GM18508 (cell line): ENCODE data around the gene DPH3.

Source experiments
- ATAC-seq: cut with Tn5 transposase; IDR thresholded peaks from one replicate; pipeline ENCODE4 v1.9.1; 2021; ENCODE audit warnings: moderate number of reproducible peaks; ENCODE audit not compliant: insufficient read depth, unreplicated experiment

The DPH3 gene

DNA sequence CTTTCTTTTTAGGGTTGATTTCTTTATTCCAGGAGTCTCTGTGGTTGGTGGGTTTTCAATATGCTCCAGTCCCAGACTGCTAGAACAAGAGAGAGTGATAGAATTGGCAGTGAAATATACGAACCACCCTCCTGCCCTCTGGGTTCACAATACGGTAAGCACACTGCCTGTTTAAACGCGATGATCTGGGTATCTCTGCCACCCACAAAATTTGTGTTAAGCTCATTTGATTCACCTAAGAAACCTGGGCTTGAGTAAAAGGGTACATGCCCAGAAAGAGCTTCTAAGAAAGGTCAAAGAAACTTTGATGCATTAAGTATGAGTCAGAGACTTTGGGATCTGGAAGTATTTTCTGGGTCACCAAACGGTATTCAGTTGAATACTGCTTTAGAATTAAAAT, 30.1 kb upstream of the DPH3 start:
- ATAC-seq = no peak

DNA sequence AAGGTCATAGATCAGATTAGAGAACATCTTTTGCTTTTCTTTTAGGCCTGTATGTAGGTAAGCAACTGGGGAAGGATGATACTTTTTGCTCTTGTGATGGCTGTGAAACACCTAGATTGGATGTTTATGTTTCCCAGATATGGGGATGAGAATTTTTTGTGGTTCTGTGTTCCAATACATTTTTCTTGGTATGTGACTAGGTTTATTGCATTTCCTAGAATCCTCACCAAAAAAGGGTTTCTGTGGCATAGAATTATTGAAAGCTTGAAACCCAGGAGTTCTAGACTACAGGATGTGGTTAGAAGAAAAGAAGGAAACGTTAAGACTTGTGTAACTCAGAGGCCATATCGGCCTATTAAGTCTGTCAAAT, 26.1 kb upstream of the DPH3 start:
- ATAC-seq = no peak

DNA sequence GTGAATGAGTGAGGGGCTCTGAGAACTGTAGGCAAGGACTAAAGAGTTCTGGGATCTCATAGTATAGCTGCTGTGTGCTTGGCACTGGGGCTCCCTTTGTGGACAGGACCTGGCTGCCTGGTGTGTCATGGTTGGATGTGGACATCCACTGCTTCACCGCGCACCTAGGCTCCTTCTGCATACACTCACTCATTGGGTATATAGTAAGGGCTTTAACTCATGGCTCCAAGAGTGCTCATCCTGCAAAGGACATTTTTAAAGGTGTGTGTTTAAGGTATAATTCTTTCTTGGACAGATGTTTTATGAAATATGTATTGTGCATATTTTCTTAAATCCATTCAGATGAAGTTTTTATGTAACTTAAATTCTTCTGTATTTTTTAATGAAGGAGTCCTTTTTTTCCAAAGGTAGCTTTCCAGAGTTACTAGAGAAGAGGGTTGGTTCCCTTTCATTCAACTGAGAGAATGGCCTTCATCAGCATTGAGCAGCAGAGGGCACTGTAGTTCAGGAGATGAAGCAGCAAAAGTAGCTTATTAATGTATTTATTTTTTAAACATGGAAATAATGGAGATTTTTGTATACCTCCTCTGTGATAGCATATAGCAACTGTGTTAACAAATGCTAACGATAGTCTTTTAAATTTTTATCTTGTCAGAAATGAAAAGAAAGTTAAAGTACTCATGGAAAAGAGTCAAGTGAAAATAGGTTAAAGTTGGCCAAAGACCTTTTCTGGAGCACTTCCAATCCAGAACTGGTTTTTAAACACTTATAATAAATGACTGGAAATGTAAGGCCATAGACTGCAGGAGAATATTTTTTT, 25.5 kb upstream of the DPH3 start:
- ATAC-seq = no peak

DNA sequence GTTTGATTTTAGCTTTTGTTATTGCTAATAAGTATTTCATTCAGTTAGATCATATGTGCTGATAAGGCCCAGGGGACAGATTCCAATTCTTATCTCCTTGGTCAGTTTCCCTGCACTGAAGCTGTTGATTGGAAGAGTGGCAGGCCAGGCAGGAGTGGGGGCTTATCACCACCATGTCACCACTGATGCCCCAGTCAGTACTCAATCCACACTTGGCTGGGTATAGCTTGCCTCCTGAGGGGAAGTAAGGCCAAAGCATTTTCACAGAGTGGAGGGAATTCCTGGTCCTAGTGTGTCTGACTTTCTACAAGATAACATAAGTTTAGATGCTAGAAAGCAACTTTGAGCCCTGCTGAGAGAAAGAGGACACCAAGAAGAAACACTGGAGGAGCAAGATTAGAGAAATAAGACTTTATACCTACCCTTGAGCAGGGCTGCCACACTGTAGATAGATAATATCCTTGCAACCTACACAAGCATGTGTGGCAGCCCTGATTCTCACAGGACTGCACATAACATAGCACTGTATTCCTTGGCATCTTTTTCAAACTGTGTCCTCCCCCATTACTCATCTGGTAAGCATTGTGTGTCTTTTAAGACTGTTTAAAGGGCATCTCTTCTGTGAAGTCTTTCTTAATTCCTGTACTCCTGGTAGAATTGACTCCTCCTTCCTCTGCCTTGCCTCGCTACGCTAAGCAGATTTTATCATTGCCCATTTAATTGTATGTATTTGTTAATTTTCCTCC, 24.6 kb upstream of the DPH3 start:
- no peak for ATAC-seq

DNA sequence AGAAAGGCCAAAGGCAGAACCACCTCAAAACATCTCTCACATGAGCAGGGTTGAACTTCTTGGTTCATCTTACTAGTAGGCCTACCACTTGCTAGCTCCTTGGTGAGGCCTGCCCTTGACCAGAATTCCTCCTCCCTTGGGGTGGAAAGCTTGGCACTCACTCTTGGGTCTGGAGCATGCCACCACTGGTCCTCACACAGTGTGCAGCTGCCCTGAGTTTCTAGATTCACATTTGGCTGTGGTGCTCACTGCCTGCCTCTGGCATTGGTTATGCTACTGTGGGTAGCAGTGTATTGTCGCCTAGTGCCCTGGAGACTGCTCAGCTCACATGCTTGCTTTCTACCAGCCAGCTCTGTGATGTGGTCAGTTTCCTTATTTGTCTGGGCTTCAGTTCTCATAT, 23.9 kb upstream of the DPH3 start:
- no peak for ATAC-seq

DNA sequence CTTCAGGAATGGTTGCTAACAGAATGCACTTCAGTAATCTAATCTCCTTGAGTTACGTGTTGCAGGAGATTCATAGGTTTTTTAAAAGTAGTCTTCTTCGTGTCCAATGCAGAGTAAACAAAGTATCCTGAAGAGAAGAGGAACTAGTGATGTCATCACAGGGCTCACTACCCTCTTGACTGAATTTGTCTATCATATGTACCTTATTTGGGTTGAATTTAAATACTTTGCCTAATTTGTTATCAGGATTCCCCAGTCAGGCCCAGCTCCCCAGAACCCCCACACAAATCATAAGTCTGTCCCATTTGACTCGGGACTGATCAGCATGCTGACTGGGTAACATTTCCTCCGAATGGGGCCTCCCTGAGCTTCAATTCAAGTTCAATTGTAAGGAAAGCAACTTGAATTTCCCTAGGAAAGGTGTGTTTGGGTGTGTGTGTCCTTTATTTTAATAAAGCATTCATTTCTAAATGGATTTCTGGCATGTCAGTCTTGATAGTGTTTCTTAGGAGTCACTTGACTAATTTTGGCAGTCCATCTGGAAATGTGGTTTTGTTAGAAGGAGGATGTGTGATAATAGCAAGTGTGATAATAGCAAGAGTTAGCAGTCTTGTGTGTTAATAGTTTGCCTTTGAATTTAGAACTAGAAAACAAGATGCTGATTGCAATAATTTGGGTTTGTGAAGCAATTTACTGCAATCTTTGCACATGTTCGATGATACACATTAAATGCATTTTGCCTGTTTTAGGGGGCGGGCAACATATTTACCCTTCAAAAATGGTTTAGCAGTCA, 22.2 kb upstream of the DPH3 start:
- no peak for ATAC-seq

DNA sequence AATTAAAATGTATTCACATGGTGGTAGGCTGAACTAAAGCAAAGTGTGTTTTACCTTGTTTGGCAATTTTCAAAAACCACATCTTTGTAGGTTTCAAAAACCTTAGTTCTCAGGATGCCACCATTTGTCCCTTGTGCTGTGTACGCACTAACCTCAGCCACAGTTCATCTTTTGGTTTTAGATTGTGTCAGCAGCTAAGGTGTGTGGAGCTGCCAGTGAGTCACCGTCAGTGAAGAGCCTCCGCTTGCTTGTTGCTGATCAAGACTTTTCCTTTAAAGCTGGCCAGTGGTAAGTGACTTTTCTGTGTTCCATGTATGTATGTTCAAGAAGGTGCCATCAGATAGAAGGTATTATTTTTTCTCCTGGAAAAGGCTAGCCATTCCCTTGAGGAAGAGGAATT, 21.4 kb upstream of the DPH3 start:
- peak; percentile 57 for ATAC-seq

DNA sequence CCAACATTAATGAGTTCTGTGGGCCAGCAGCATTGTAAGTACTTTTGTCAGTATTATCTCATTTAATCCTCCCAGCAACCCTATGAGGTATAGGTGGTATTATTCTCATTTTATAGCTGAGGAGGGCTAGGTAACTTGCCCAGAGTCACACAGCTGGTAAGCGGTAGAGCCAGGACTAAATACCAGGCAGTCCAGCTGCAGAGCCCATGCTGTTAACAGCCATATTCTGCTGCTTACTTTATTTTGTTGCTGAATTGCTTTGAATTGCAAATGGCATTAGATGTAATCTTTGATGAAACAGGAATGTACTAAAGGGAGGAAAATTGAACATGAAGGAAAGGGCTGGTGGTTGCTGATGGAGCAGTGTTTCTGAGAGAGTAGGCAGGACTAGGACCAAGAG, 19.9 kb upstream of the DPH3 start:
- no peak for ATAC-seq

DNA sequence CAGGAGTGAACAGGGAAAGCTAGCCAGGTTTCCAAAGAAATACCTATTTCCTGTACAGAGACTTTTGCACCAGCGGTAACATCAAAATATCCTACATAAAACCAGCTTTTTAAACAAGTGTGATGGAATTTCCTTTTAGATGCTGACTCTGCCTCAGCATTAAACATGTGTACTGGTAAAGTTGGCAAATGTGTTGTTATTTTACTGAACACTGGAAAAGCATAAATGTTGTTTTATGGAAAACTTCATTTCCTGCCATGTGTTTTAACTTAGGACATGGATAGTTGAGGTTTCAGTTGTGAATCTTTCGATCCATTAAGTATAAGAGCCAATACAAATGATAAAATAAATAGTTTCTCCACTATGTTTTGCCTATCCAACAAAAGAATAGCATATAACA, 15.9 kb upstream of the DPH3 start:
- ATAC-seq = no peak

DNA sequence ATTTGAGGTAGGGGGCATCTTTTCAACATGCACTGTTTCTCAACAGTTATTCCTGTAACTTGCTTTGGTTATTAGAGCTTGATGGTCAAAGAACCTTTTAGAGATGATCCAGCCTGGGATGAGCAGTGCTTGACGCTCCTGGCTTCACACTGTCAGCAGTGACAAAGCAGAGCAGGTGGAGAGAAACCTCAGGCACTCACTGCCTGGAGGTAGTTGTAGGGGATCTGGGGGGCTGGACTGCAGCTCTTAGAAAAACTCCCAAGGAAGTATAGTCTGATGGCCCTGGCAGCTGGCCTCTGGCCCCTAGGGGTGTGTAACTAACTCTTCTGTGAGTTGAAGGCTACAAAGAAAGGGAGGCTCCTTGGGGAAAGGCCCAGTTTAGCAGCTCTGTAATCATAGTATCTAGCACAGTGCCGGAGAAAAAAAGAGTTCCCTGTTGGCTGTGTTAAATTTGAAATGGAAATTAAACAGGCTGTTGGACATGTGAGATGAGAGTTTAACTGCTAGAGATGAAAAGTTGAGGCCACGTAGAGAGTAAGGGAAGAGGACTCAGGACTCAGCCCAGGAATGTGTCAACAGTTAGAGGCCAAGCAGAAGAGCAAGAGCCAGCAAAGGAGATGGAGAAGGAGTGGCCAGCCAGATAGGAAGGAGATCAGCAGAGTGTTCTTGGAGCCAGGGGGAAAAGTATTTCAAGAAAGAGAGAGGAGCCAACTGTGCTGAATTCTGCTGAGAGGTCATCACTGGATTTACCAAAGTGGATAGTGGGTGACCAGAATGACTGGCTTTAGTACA, 14.5 kb upstream of the DPH3 start:
- ATAC-seq = no peak

DNA sequence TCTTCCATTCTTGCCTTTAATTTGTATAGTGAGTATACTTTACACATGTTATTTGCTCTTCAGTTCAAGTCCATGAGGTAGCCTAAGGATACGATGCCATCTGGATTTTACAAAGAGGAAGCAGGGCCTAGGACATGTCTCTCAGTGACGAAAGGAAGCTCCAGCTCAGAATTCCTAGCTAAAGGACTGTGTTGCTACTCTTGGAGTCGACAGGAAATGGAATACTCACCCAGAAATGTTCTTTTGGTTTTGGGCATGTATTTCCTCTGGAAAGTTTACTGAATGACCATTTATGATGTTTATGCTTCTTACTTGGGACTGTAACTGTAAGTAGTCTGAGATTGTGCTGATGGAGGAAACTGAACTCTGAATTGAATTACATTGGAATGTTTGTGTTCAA, 12.7 kb upstream of the DPH3 start:
- ATAC-seq = no peak

DNA sequence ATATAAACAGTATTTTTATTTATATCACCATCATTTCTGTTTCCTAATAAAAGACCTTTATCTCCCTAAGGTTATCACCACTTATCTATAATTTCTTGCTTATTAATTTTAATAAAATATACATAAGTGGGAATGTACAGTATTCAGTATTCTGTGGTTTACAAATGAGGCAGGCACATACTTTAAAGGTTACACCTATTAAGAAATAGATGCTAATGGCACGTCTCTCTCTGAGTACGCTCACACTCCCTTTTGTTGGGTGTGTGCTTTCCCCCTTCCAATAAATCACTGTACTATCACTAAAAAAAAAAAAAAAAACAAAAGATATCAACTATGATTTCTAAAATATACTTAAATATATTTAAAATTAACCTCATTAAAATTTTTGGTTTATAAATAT, 9.1 kb upstream of the DPH3 start:
- ATAC-seq = no peak

DNA sequence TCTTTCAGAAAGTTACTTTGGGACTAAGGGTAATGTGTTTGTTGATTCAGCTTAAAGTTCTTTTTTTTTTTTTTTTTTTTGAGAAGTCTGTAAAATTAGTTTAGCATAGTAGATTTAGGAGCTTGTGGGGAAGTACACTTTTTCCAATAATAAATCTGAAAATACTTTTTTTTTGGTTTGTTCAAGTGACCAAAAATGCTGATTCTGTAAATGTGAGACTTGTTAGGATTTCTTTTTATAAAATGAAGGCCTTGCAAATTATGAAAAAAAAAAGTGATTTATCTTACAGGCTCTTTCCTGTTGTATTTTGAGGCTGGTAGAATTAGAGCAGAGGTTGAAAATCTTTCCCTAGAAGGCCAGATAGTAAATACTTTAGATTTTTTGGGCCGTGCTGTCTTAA, 7.8 kb upstream of the DPH3 start:
- ATAC-seq = no peak

DNA sequence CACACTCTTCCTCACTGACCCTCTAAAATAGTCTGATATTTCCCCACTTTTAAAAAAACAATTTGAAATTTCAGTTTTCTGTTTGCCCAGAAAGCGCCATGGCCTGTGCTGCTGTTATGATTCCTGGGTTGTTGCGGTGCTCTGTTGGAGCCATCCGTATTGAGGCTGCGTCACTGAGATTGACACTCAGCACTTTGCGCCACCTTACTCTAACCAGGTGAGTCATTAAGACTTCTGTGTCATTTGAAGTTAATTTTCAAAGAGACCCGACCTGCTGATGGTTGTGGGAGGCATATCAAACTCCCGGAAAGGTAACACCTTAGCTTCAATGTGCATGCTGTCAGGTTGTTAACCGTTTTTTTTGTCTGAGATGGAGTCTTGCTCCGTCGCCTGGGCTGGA, 6.1 kb upstream of the DPH3 start:
- no peak for ATAC-seq

DNA sequence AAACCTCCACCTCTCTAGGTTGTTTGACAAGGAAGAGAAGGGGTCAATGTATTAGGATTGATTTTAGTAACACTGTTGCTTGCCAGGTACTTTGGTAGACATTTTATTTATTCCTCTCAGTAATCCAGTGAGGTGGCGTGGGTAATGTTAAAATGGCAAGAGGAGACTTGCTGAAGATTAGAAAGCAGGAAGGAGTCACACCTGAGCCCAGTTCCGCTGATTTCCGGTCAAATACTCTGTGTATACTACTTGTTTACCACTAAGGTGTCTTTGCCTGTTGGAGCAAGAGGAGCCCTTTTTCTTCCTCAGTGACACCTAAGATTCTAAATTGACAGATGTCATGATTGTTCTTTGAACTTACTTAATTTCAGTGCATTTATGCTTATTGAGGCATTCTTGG, 2.0 kb upstream of the DPH3 start:
- no peak for ATAC-seq

DNA sequence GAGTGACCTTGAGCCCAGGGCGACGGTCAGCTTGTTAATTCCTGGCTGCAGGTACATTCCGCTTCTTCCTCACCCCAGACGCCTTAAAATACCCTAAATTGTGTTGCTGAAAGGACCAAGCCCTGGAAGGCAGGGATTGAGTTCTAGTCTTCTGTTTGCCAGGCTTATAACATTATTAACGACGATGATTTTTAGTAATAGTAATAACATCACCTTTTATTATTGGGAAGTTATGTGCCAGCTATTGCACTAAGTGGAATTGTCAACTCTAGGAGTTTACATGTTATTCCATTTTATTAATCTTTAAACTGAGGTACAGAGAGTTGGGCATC, 678 bp upstream of the DPH3 start:
- no peak for ATAC-seq

DNA sequence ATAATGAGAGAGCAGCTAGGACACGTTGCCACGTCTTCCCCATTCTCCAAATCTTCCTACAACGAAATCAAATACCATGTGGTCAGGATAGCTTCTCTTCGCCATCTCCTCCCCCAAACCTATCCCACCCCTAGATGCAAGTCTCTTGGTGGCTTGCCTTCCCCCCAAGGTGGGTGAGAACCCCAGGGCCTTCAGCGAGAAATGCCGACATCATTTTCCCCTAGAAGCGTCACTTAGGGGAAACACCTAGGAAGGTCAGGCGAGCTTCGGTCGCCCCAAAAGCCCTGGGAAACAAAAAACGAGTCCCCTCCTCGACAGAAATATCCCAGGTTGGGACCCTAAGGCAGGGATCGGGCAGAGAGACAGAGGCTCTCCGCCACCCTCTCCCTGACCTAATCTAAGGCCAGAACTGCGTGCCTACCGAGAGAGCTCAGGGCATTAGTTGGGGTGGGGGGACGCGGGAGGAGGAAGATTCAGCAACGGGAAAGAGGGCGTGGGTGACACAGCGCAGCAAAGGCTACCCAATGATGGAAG, 502 bp downstream of the DPH3 start:
- no peak for ATAC-seq

DNA sequence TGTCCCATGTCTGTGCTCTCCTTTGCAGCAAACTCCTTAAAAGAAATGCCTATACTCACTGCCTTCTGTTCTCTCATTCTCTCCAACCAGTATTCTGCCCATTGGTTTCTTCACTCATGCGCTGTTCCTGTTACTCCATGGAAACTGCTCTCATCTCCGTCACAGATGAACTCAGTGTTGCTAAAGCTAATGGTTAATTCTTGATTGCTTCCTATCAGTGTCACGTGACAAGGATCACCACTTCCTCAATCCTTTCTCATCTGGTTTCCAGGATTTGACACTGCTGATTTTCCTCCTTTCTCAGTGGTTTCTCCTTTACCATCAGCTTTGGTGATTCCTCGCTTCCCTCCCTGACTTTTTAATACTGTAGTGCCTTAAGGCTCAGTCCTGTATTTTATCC, 2.6 kb downstream of the DPH3 start:
- no peak for ATAC-seq

DNA sequence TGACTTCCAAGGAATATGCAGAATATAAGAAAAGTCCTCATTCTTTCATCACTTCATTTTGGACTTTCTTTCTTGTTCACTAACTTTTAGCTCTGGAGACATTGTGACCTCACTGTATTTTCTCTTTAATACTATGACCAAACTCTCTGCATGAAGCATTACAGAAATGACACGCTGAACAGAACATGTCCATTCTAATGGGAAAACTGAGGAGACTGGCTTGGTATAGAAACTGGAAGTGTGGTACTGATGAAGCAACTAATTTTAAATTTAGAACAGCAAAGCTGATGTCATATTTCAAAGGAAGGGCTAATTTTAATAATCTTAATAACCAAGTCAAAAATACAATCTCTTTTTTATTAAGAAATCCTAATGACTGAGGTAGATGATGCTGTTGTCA, 4.7 kb downstream of the DPH3 start:
- no peak for ATAC-seq

DNA sequence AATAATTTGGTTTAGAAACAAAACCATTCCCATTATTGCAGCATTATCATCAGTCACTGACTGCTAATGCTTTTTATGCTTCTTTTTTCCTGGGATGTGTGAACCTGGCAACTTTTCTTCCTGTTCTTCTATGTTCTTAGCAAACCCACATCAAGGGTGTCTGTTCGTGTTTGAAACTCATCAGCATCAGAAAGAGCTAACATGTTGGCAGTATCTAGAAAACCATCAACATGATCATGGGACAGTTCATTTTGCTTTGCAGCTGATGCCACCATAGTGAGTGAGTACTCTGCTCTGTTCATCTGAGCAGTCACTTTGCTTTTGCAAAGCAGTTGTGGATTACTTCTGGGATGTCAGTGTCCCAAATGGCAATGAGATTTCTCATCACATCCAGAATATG, 5.9 kb downstream of the DPH3 start:
- ATAC-seq = no peak
